HepG2 (cell line): ENCODE data around the gene STUB1. TPM values are rescaled to one million over a fixed set of nuclear protein-coding genes. Genes with fewer than 3 reads are reported as not detected.

Experiments used
- CC2D1A ChIP-seq: sonication (generic); formaldehyde crosslinking; IDR thresholded peaks from 2 replicates; pipeline ENCODE4 v1.8.1; 2023; ENCODE audit warnings: mild to moderate bottlenecking, missing genetic modification reagents
- CSRNP1 ChIP-seq: sonication (generic); formaldehyde crosslinking; IDR thresholded peaks from 2 replicates; pipeline ENCODE4 v1.8.1; 2023; ENCODE audit warnings: mild to moderate bottlenecking, missing genetic modification reagents
- GATAD2A ChIP-seq: IDR thresholded peaks from 2 replicates; pipeline ENCODE4 v1.6.1; 2016
- HIVEP1 ChIP-seq: sonication (generic); formaldehyde crosslinking; IDR thresholded peaks from 2 replicates; pipeline ENCODE4 v1.4.0; 2020; ENCODE audit warnings: mild to moderate bottlenecking, missing genetic modification reagents
- HMG20A ChIP-seq: IDR thresholded peaks from 2 replicates; pipeline ENCODE4 v1.6.1; 2016; ENCODE audit warnings: borderline replicate concordance
- HOXA3 ChIP-seq: sonication (generic); formaldehyde crosslinking; IDR thresholded peaks from 2 replicates; pipeline ENCODE4 v1.5.0; 2020; ENCODE audit warnings: missing genetic modification reagents
- ISL2 ChIP-seq: sonication (generic); formaldehyde crosslinking; IDR thresholded peaks from 2 replicates; pipeline ENCODE4 v1.5.0; 2020; ENCODE audit warnings: missing genetic modification reagents
- KDM2A ChIP-seq: sonication (generic); formaldehyde crosslinking; IDR thresholded peaks from 2 replicates; pipeline ENCODE4 v1.4.0; 2020; ENCODE audit warnings: low read depth, missing genetic modification reagents, borderline replicate concordance
- MAX ChIP-seq: IDR thresholded peaks from 2 replicates; pipeline ENCODE4 v1.6.1; 2012; ENCODE audit warnings: inconsistent platforms
- NFE2L1 ChIP-seq: sonication (generic); formaldehyde crosslinking; IDR thresholded peaks from 2 replicates; pipeline ENCODE4 v1.4.0; 2020; ENCODE audit warnings: missing genetic modification reagents, mild to moderate bottlenecking, borderline replicate concordance
- PAWR ChIP-seq: sonication (generic); formaldehyde crosslinking; IDR thresholded peaks from 2 replicates; pipeline ENCODE4 v1.4.0; 2020; ENCODE audit warnings: missing genetic modification reagents, mild to moderate bottlenecking, borderline replicate concordance
- TBX3 ChIP-seq: fragments of 450-650 bp; IDR thresholded peaks from 2 replicates; pipeline ENCODE4 v1.6.1; 2017; ENCODE audit warnings: antibody characterized with exemption, mild to moderate bottlenecking, inconsistent platforms, borderline replicate concordance
- ZNF3 ChIP-seq: IDR thresholded peaks from 2 replicates; pipeline ENCODE4 v1.7.0; 2017; ENCODE audit warnings: inconsistent platforms
- ZNF607 ChIP-seq: sonication (generic); formaldehyde crosslinking; IDR thresholded peaks from 2 replicates; pipeline ENCODE4 v1.5.1; 2020; ENCODE audit warnings: missing genetic modification reagents, mild to moderate bottlenecking, borderline replicate concordance
- ZNF670 ChIP-seq: sonication (generic); formaldehyde crosslinking; IDR thresholded peaks from 2 replicates; pipeline ENCODE4 v1.8.0; 2022; ENCODE audit warnings: mild to moderate bottlenecking, missing genetic modification reagents, borderline replicate concordance
- ZNF737 ChIP-seq: sonication (generic); formaldehyde crosslinking; IDR thresholded peaks from 2 replicates; pipeline ENCODE4 v1.5.0; 2020; ENCODE audit warnings: missing genetic modification reagents, mild to moderate bottlenecking, borderline replicate concordance
- ZSCAN21 ChIP-seq: sonication (generic); formaldehyde crosslinking; IDR thresholded peaks from 2 replicates; pipeline ENCODE4 v1.8.0; 2022; ENCODE audit warnings: mild to moderate bottlenecking, missing genetic modification reagents, moderate library complexity, borderline replicate concordance
- polyA plus RNA-seq, 8 experiments: library from polyadenylated mRNA; depleted of rRNA in 3 of 8; stranded (reverse) in 7 of 8; unstranded in 1 of 8; fragments of >200 nt; fragmentation: Illumina TruSeq in 4 of 8; extraction: Trizol in 4 of 8; gene quantifications; 2 replicates each; pipeline versions ENCODE4 v1.2.1 to v1.2.3, GENCODE V29; 2011 to 2016; ENCODE audit warnings: low read depth in 4 of 8, missing spikeins in 1 of 8, mixed read lengths in 1 of 8; ENCODE audit not compliant: insufficient read depth in 1 of 8
- total RNA-seq, 5 experiments: library from RNA; depleted of rRNA; stranded (reverse); fragments of >200 nt; fragmentation: Illumina TruSeq; extraction: Trizol; gene quantifications; 2 replicates each; pipeline ENCODE4 v1.2.3, GENCODE V29; 2016; ENCODE audit warnings: low read depth in 1 of 5
- TF ChIP-seq, protein P1 (sequence below): sonication (generic); formaldehyde crosslinking; IDR thresholded peaks from 2 replicates; pipeline ENCODE4 v1.4.0; 2020; ENCODE audit warnings: missing genetic modification reagents, borderline replicate concordance
- TF ChIP-seq, protein P2 (sequence below): sonication (generic); formaldehyde crosslinking; IDR thresholded peaks from 2 replicates; pipeline ENCODE4 v1.5.1; 2020; ENCODE audit warnings: mild to moderate bottlenecking, missing genetic modification reagents

The STUB1 gene
- total and polyA plus RNA-seq, 2 of the 13 experiments (the other 11 are each of a cell fraction or from before 2014, with no cell fraction given), result 52.9 to 78.2 TPM

DNA sequence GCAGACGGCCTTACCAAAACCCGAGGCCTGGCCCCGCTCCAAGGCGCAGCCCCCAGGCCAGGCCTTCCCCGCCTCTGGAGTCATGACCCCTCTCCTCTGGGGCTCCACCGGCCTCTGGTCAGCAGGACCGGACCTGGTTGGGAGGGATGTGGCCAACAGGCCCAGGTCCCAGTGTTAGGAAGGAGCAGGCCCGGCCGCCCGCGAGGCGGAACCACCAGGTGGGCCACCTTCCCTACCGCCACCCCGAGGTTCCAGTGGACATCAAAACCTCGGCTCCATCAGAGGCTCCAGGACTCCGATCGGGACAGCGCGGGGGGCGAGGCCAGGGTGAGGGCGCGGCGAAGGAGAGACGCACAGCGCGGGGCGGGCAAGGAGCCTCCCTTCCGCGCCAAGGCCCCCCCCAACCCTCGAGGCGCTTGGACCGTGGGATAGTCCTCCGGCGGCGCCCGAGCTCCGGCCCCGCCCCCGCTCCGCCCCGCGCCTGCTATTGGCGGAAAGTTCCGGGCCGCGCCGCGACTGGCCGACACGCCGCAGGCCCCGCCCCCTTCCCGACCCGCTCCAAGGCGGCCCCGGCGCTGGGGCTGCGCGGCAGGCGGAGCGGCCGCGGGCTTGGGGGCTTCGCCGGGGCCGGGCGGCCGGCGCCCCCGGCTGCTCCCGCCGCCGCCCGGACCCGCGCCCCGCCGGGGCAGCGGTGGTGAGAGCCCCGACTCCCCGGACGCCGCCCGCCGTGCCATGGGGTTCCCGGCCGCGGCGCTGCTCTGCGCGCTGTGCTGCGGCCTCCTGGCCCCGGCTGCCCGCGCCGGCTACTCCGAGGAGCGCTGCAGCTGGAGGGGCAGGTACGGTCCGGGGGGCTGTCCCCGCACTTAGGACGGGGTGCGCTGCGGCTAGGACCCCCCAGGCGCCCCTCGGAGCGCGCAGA, 34.6 kb downstream of the STUB1 start, which contains the start of gene METRN (continued):
- TF ChIP-seq, protein P1, sequence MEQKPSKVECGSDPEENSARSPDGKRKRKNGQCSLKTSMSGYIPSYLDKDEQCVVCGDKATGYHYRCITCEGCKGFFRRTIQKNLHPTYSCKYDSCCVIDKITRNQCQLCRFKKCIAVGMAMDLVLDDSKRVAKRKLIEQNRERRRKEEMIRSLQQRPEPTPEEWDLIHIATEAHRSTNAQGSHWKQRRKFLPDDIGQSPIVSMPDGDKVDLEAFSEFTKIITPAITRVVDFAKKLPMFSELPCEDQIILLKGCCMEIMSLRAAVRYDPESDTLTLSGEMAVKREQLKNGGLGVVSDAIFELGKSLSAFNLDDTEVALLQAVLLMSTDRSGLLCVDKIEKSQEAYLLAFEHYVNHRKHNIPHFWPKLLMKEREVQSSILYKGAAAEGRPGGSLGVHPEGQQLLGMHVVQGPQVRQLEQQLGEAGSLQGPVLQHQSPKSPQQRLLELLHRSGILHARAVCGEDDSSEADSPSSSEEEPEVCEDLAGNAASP (CRISPR knock-in tag), result no peak
- TF ChIP-seq ISL2 (CRISPR knock-in tag), result no peak
- no peak for TF ChIP-seq GATAD2A (CRISPR knock-in tag)
- TF ChIP-seq HIVEP1, result no peak; the same call in 1 of the 2 replicates
- no peak for TF ChIP-seq PAWR (CRISPR knock-in tag)
- peak; percentile 61; the same call in 1 of the 2 replicates for TF ChIP-seq KDM2A (CRISPR knock-in tag)
- no peak for TF ChIP-seq ZNF737 (CRISPR knock-in tag)
- TF ChIP-seq ZNF607 (CRISPR knock-in tag), result no peak
- no peak for TF ChIP-seq TBX3
- TF ChIP-seq MAX, result peak; percentile 56
- TF ChIP-seq ZNF3 (CRISPR knock-in tag), result no peak
- TF ChIP-seq, protein P2, sequence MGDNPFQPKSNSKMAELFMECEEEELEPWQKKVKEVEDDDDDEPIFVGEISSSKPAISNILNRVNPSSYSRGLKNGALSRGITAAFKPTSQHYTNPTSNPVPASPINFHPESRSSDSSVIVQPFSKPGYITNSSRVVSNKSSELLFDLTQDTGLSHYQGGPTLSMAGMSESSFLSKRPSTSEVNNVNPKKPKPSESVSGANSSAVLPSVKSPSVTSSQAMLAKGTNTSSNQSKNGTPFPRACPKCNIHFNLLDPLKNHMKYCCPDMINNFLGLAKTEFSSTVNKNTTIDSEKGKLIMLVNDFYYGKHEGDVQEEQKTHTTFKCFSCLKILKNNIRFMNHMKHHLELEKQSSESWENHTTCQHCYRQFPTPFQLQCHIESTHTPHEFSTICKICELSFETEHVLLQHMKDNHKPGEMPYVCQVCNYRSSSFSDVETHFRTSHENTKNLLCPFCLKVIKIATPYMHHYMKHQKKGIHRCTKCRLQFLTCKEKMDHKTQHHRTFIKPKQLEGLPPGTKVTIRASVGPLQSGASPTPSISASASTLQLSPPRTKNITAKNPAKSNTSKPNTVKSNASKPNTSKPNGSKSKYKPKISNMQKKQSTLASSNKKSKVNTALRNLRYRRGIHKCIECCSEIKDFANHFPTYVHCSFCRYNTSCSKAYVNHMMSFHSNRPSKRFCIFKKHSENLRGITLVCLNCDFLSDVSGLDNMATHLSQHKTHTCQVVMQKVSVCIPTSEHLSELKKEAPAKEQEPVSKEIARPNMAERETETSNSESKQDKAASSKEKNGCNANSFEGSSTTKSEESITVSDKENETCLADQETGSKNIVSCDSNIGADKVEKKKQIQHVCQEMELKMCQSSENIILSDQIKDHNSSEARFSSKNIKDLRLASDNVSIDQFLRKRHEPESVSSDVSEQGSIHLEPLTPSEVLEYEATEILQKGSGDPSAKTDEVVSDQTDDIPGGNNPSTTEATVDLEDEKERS, result peak; percentile 45; the same call in 1 of the 2 replicates
- no peak for TF ChIP-seq CC2D1A
- no peak for TF ChIP-seq NFE2L1
- no peak for TF ChIP-seq HOXA3
- TF ChIP-seq ZNF670 (CRISPR knock-in tag), result no peak
- no peak for TF ChIP-seq CSRNP1 (CRISPR knock-in tag)
- no peak for TF ChIP-seq HMG20A (CRISPR knock-in tag)
- peak; percentile 29; the same call in 1 of the 2 replicates for TF ChIP-seq ZSCAN21
